Kidney (tissue), 14 donors: ENCODE measurements around the gene CCDC187. TPM values are rescaled to one million over a fixed set of nuclear protein-coding genes. Genes with fewer than 3 reads are reported as not detected.

Source experiments
- DNase-seq, 5 donors: peaks; one replicate each; pipeline ENCODE4 v3.0.0-alpha.2; 2013 to 2020
- FAIRE-seq: peaks from 2 replicates; lab custom pipeline; 2012; peaks lifted over from hg19 to GRCh38; lab: Jason Lieb, UNC
- H3K27ac ChIP-seq, 2 donors: one replicate each; pipeline ENCODE4 v1.7.0; 2013; ENCODE audit warnings: low read depth in 2 of 2, low read length in 2 of 2, inconsistent platforms in 1 of 2
- H3K27me3 ChIP-seq: one replicate; pipeline ENCODE4 v1.7.1; 2013; ENCODE audit warnings: low read length, inconsistent platforms; ENCODE audit not compliant: control insufficient read depth, insufficient read depth
- H3K36me3 ChIP-seq, 3 donors: one replicate each; pipeline versions ENCODE4 v1.7.0 to v1.7.1; 2013; ENCODE audit warnings: low read length in 3 of 3, control low read depth in 1 of 3, inconsistent platforms in 1 of 3; ENCODE audit not compliant: insufficient read depth in 3 of 3, control insufficient read depth in 2 of 3
- H3K4me1 ChIP-seq, 3 donors: one replicate each; pipeline versions ENCODE4 v1.7.0 to v1.7.1; 2013; ENCODE audit warnings: low read length in 3 of 3, inconsistent platforms in 1 of 3, low read depth in 1 of 3; ENCODE audit not compliant: control insufficient read depth in 2 of 3, insufficient read depth in 2 of 3
- H3K4me3 ChIP-seq, 3 donors: one replicate each; pipeline versions ENCODE4 v1.7.0 to v1.8.1; 2013; ENCODE audit warnings: low read length in 3 of 3, control low read depth in 1 of 3, inconsistent platforms in 1 of 3
- H3K9ac ChIP-seq, 3 donors: one replicate each; pipeline versions ENCODE4 v1.7.0 to v1.7.1; 2013; ENCODE audit warnings: low read length in 3 of 3, control low read depth in 1 of 3, inconsistent platforms in 1 of 3
- H3K9me3 ChIP-seq, 3 donors: one replicate each; pipeline versions ENCODE4 v1.7.0 to v1.7.1; 2013; ENCODE audit warnings: low read length in 3 of 3, control low read depth in 1 of 3, inconsistent platforms in 1 of 3; ENCODE audit not compliant: control insufficient read depth in 2 of 3, insufficient read depth in 1 of 3
- intact Hi-C: fragments of 100-400 bp; cut with DNase I; formaldehyde crosslinking; loops from one replicate; pipeline ENCODE4 v1.11.1; 2022
- polyA plus RNA-seq: library from polyadenylated mRNA; stranded (reverse); fragments of 350-450 nt; fragmentation: Illumina TruSeq; extraction: RNeasy Lipid Tissue Mini Kit (QIAGEN cat#74804); gene quantifications from one replicate; pipeline ENCODE4 v1.2.3, GENCODE V29; 2014; ENCODE audit warnings: low read depth, low replicate concordance; ENCODE audit not compliant: insufficient read depth
- total RNA-seq: library from RNA; stranded (reverse); fragmentation: NEBNext Ultra II Directional; extraction: Animal tissue kit (Norgen Biotek cat#: 25700); gene quantifications from one replicate; pipeline ENCODE4 v1.2.1, GENCODE V29; 2021
- TF ChIP-seq, protein P1 (sequence below): IDR thresholded peaks from 3 replicates; pipeline ENCODE4 v1.5.1; 2012; ENCODE audit warnings: mild to moderate bottlenecking, moderate library complexity, borderline replicate concordance; ENCODE audit not compliant: insufficient read depth; ENCODE audit errors: extremely low read depth
- donor health status: control.
- donor health status: control.
- donor health status: control.
- donor health status: control.
- donor health status: control.
- donor health status: DM: yes; HTN: yes; CAD: no.
- donor health status: Normal renal cell carcinoma (clear cell type).

CCDC187 gene
- total and polyA plus RNA-seq, 2 donors from 2014 or later = 0.84 to 2.3 TPM

DNA sequence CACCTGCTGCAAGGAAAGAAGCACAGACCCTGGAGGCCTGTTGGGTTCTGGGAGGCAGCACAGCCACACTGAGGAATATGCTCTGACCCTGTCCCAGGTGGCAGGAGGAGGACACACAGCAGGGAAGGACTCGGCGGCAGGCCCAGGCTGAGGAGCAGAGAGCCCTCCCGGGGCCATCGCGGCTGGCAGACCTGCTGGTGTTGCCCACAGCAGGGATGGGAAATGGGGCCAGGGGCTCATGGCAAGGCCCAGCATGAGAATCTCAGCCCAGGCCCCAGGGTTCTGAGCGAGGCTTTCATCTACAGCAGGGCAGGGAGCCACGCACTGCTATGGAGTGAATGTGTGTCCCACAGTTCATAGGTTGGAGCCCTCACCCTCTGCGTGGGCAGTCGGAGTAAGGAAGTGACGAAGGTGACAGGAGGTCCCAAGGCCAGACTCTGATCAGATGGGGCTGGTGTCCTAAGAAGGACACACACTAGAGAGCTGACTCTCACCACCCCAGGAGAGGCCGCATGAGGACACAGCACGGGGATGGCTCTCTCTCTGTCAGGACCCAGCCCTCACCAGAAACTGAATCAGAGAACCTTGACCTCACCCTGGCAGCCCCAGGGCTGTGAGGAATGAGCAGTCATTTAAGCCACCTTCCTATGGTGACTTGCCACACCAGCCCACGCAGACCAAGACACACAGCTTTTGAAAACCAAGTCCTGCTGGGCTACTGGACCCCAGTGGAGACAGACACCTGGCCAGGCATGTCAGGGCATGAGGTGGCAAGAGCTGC is 13.2 kb upstream of the CCDC187 start:
- Histone ChIP-seq H3K9me3 (peaks cover 0 to 7% (median 2%) of the 10 kb centered on the region in 3 donors), H3K4me3 (no peak overlapping the region), H3K27ac (no peak overlapping the region), H3K27me3 (no peaks in the 10 kb centered on the region), H3K36me3 (no peaks in the 10 kb centered on the region), H3K9ac (no peak overlapping the region), H3K4me1 (no peaks in the 10 kb centered on the region)
- FAIRE-seq (no peak), DNase-seq (peak in 1 of 5 donors; percentile 48)
- TF ChIP-seq, protein P1, sequence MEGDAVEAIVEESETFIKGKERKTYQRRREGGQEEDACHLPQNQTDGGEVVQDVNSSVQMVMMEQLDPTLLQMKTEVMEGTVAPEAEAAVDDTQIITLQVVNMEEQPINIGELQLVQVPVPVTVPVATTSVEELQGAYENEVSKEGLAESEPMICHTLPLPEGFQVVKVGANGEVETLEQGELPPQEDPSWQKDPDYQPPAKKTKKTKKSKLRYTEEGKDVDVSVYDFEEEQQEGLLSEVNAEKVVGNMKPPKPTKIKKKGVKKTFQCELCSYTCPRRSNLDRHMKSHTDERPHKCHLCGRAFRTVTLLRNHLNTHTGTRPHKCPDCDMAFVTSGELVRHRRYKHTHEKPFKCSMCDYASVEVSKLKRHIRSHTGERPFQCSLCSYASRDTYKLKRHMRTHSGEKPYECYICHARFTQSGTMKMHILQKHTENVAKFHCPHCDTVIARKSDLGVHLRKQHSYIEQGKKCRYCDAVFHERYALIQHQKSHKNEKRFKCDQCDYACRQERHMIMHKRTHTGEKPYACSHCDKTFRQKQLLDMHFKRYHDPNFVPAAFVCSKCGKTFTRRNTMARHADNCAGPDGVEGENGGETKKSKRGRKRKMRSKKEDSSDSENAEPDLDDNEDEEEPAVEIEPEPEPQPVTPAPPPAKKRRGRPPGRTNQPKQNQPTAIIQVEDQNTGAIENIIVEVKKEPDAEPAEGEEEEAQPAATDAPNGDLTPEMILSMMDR = no peak
- intact Hi-C loops = no loop called here

DNA sequence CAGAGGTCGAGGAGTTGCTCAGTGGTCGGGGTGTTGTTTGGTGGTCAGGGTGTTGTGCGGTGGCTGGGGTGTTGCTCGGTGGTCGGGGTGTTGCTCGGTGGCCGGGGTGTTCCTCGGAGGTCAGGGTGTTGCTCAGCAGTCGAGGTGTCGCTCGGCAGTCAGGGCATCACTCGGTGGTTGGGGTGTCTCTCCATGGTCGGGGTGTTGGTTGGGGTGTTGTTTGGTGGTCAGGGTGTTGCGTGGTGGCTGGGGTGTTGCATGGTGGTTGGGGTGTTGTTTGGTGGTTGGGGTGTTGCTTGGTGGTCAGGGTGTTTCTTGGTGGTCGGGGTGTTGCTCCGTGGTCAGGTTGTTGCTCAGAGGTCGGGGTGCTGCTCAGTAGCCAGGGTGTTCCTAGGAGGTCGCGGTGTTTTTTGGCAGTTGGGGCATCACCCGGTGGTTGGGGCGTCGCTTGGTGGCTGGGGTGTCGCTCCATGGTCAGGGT is 12.4 kb upstream of the CCDC187 start:
- no peaks in the 10 kb centered on the region for H3K4me1 ChIP-seq
- DNase-seq (peak in 1 of 5 donors; percentile 49), FAIRE-seq (no peak)
- H3K27ac ChIP-seq = no peak overlapping the region
- H3K9ac ChIP-seq = no peak overlapping the region
- no peaks in the 10 kb centered on the region for H3K27me3 ChIP-seq
- H3K4me3 ChIP-seq = no peak overlapping the region
- peaks cover 0 to 7% (median 2%) of the 10 kb centered on the region in 3 donors for H3K9me3 ChIP-seq
- TF ChIP-seq, protein P1 = no peak
- no peaks in the 10 kb centered on the region for H3K36me3 ChIP-seq
- intact Hi-C loops = no loop called here

DNA sequence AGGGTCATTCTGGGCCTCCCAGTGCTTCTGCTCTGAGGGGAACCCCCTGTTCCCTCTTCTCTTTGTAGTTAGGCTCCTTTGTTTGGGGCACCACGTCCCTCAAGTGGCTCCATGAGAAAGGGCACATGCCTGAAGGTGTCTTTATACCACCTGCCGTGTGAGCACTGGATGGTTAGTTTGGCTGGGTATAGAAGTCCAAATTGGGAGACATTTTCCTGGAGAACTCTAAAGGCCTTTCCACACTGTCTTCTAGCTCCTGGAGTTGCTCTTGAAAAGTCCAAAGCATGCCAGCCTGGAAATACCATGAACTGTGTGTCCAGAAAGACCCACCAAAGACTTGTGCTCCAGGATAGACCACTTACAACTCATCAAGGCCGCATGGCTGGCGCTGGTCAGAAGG is 11.1 kb upstream of the CCDC187 start:
- H3K4me1 ChIP-seq = peaks cover 0 to 1% (median 0%) of the 10 kb centered on the region in 3 donors
- no peak overlapping the region for H3K9ac ChIP-seq
- TF ChIP-seq, protein P1 = no peak
- H3K9me3 ChIP-seq = peaks cover 0 to 7% (median 2%) of the 10 kb centered on the region in 3 donors
- intact Hi-C loops = no loop called here
- FAIRE-seq (no peak), DNase-seq (peak in 1 of 5 donors; percentile 12)
- no peaks in the 10 kb centered on the region for H3K36me3 ChIP-seq
- no peak overlapping the region for H3K27ac ChIP-seq
- H3K4me3 ChIP-seq = no peak overlapping the region
- no peaks in the 10 kb centered on the region for H3K27me3 ChIP-seq
